Keratinocyte (primary cell): ENCODE results near the gene CYP27B1. TPM values are rescaled to one million over a fixed set of nuclear protein-coding genes. Genes with fewer than 3 reads are reported as not detected.

Source experiments
- DNase-seq: peaks from one replicate; pipeline ENCODE4 v3.0.0-alpha.2; 2011; ENCODE audit warnings: low read depth, missing footprints, low spot score
- FAIRE-seq: peaks from 2 replicates; lab custom pipeline; 2011; peaks lifted over from hg19 to GRCh38; lab: Jason Lieb, UNC
- H2AFZ ChIP-seq: 2 replicates; pipeline ENCODE4 v1.6.0; 2012; ENCODE audit warnings: low read length, control low read depth, inconsistent platforms; ENCODE audit not compliant: control insufficient read depth
- H3K27ac ChIP-seq: 2 replicates; pipeline ENCODE4 v1.5.1; 2011; ENCODE audit warnings: low read length; ENCODE audit not compliant: control insufficient read depth, insufficient read depth
- H3K27me3 ChIP-seq: 3 replicates; pipeline ENCODE4 v1.6.0; 2011; ENCODE audit warnings: low read length; ENCODE audit not compliant: control insufficient read depth, insufficient read depth; ENCODE audit errors: extremely low read depth
- H3K36me3 ChIP-seq, 2 experiments: 2 replicates in 1 of 2; 3 replicates in 1 of 2; pipeline ENCODE4 v1.5.1; 2011; ENCODE audit warnings: low read length in 2 of 2, mild to moderate bottlenecking in 1 of 2; ENCODE audit not compliant: control insufficient read depth in 2 of 2, insufficient read depth in 2 of 2; ENCODE audit errors: extremely low read depth in 1 of 2
- H3K4me1 ChIP-seq: 3 replicates; pipeline ENCODE4 v1.5.1; 2011; ENCODE audit warnings: low read length; ENCODE audit not compliant: control insufficient read depth, insufficient read depth; ENCODE audit errors: extremely low read depth
- H3K4me2 ChIP-seq: 3 replicates; pipeline ENCODE4 v1.6.0; 2011; ENCODE audit warnings: low read depth, low read length; ENCODE audit not compliant: control insufficient read depth, insufficient read depth; ENCODE audit errors: extremely low read depth
- H3K4me3 ChIP-seq, 3 experiments: fragments of 200-600 bp in 1 of 3; sonication (generic) in 1 of 3; 2 replicates in 2 of 3; 3 replicates in 1 of 3; pipeline ENCODE4 v1.5.1; 2011 to 2016; ENCODE audit warnings: low read length in 3 of 3, mild to moderate bottlenecking in 3 of 3, control low read depth in 2 of 3, inconsistent platforms in 1 of 3, low read depth in 1 of 3, mixed read lengths in 1 of 3, mixed run types in 1 of 3, moderate library complexity in 1 of 3; ENCODE audit not compliant: control insufficient read depth in 2 of 3, insufficient read depth in 2 of 3; ENCODE audit errors: extremely low read depth in 1 of 3
- H3K79me2 ChIP-seq: 2 replicates; pipeline ENCODE4 v1.6.0; 2012; ENCODE audit warnings: low read length; ENCODE audit not compliant: control insufficient read depth, insufficient read depth
- H3K9ac ChIP-seq: 3 replicates; pipeline ENCODE4 v1.6.0; 2011; ENCODE audit warnings: low read length; ENCODE audit not compliant: control insufficient read depth, insufficient read depth; ENCODE audit errors: extremely low read depth
- H3K9me1 ChIP-seq: 3 replicates; pipeline ENCODE4 v1.6.0; 2011; ENCODE audit warnings: low read length; ENCODE audit not compliant: control insufficient read depth, insufficient read depth; ENCODE audit errors: extremely low read depth
- H3K9me3 ChIP-seq: 2 replicates; pipeline ENCODE4 v1.5.1; 2012; ENCODE audit warnings: low read depth, low read length; ENCODE audit not compliant: control insufficient read depth
- H4K20me1 ChIP-seq: 3 replicates; pipeline ENCODE4 v1.6.0; 2011; ENCODE audit warnings: low read length; ENCODE audit not compliant: control insufficient read depth, insufficient read depth; ENCODE audit errors: extremely low read depth
- CTCF ChIP-seq, 3 experiments: IDR thresholded peaks in 1 of 3; conservative IDR thresholded peaks in 1 of 3; optimal IDR thresholded peaks in 1 of 3; 2 replicates in 2 of 3; 3 replicates in 1 of 3; pipeline versions ENCODE3 to v1.5.1; 2011; ENCODE audit warnings: low read length in 3 of 3, mild to moderate bottlenecking in 3 of 3, moderate library complexity in 2 of 3, control low read depth in 1 of 3, inconsistent platforms in 1 of 3; ENCODE audit not compliant: insufficient read depth in 2 of 3; ENCODE audit errors: extremely low read depth in 1 of 3
- EZH2 ChIP-seq: IDR thresholded peaks from one replicate; pipeline ENCODE4 v1.6.1; 2012; ENCODE audit warnings: inconsistent platforms, mild to moderate bottlenecking, low read length, moderate library complexity
- dilution Hi-C: fragments of 300-500 bp; cut with MboI; formaldehyde crosslinking; loops from one replicate; pipeline ENCODE4 v1.7.0; 2020; ENCODE audit warnings: low sequenced_read_pairs; ENCODE audit not compliant: extremely low pct_ligation_motif_present
- polyA plus RNA-seq, 5 experiments: library from polyadenylated mRNA; depleted of rRNA in 3 of 5; stranded (reverse) in 3 of 5; stranded (forward) in 1 of 5; unstranded in 1 of 5; fragments of >200 nt; gene quantifications; 1 replicate in 1 of 5; 2 replicates in 3 of 5; 3 replicates in 1 of 5; pipeline versions ENCODE4 v1.2.1 to v1.2.3, GENCODE V29; 2011 to 2012; ENCODE audit warnings: missing spikeins in 2 of 5, low read depth in 1 of 5, low replicate concordance in 1 of 5

The CYP27B1 gene
- polyA plus RNA-seq, 1 donor (not counting 4 experiments of a cell fraction or from before 2014, with no cell fraction given) = 33.6 TPM

GRCh38 chr12:57755454-57756372, 11.2 kb downstream of the CYP27B1 start:
- H4K20me1 ChIP-seq = peaks cover 7% of the 10 kb centered on the region
- peak overlapping the region; percentile 58 for H3K9ac ChIP-seq
- DNase-seq (no peak), FAIRE-seq (no peak)
- H3K27me3 ChIP-seq = no peaks in the 10 kb centered on the region
- H3K4me3 ChIP-seq = peak overlapping the region; percentile 56 to 73 (median 69)
- H3K36me3 ChIP-seq = peaks cover 13 to 29% of the 10 kb centered on the region in 2 experiments
- H3K4me2 ChIP-seq = peak overlapping the region; percentile 78
- TF ChIP-seq CTCF (optimal IDR thresholded peaks at IDR 0.05 in 1 of 3, IDR thresholded peaks at IDR 0.05 in 1 of 3, conservative IDR thresholded peaks at IDR 0.05 in 1 of 3; ENCODE audit: extremely low read depth in 1 of 3, insufficient read depth in 2 of 3, low read length in 3 of 3) = no peak
- no peak for TF ChIP-seq EZH2
- dilution Hi-C loops = no loop called here
- H3K27ac ChIP-seq = no peak overlapping the region
- H3K9me1 ChIP-seq = no peaks in the 10 kb centered on the region
- H2AFZ ChIP-seq = no peak overlapping the region
- H3K4me1 ChIP-seq = peaks cover 37% of the 10 kb centered on the region
- peaks cover 13% of the 10 kb centered on the region for H3K79me2 ChIP-seq
- no peaks in the 10 kb centered on the region for H3K9me3 ChIP-seq

GRCh38 chr12:57755194-57755453, 11.8 kb downstream of the CYP27B1 start:
- peaks cover 39% of the 10 kb centered on the region for H3K4me1 ChIP-seq
- H3K27ac ChIP-seq = no peak overlapping the region
- no peak overlapping the region for H3K9ac ChIP-seq
- no peak overlapping the region for H2AFZ ChIP-seq
- TF ChIP-seq EZH2 (no peak), CTCF (optimal IDR thresholded peaks at IDR 0.05 in 1 of 3, IDR thresholded peaks at IDR 0.05 in 1 of 3, conservative IDR thresholded peaks at IDR 0.05 in 1 of 3; ENCODE audit: extremely low read depth in 1 of 3, insufficient read depth in 2 of 3, low read length in 3 of 3) (no peak)
- no peaks in the 10 kb centered on the region for H3K9me3 ChIP-seq
- no peaks in the 10 kb centered on the region for H3K9me1 ChIP-seq
- DNase-seq (no peak), FAIRE-seq (no peak)
- peaks cover 18% of the 10 kb centered on the region for H3K79me2 ChIP-seq
- peaks cover 10 to 29% of the 10 kb centered on the region in 2 experiments for H3K36me3 ChIP-seq
- peak overlapping the region in 2 of 3 experiments; percentile 56 to 69 for H3K4me3 ChIP-seq
- no peak overlapping the region for H3K4me2 ChIP-seq
- dilution Hi-C loops = no loop called here
- peaks cover 7% of the 10 kb centered on the region for H4K20me1 ChIP-seq
- H3K27me3 ChIP-seq = no peaks in the 10 kb centered on the region
